ENCODE results near the gene LRPAP1.

The LRPAP1 gene

GRCh38 chr4:3475713-3476260, 56.4 kb downstream of the LRPAP1 start:
- DNase-seq (ENCODE audit: extremely low read depth in 1 of 2, low read depth in 1 of 2), result no peak

DNA sequence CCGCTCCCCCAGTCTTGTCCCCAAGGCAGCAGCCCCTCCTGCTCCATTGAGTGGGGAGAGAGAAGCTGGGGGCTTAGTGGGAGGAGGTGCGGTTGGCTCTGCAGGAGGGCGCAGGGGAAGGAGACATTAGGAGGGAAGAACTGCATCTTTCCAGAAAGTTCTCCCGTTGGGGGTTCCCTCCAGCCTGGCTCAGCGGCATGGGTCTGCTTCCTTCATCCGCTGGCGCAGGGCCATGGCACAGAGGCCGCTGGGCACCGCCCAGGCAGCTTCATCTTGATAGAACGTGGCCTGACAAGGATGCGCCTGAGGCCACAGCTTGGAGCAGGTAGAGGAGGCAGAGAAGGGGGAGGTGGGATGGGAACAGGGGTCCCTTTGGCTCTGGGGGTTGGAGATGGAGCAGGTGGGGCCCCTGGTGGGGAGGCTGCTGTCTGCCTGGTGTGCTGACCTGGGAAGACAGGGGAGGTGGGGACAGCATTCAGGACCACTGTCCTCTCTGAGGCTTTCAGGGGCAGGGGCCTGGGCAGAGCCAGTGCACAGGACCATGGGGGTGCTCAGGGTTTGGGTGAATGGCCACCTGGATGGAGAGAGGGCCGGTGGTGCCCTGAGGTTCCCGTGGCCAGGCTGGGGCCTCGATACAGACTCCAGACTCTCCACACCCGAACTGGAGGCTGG, 57.0 kb downstream of the LRPAP1 start:
- DNase-seq (ENCODE audit: extremely low read depth in 1 of 2, low read depth in 1 of 2), result no peak

- DNase-seq (ENCODE audit: extremely low read depth in 1 of 2, low read depth in 1 of 2), result no peak
These were observed 58.0 kb downstream of the LRPAP1 start for GRCh38 chr4:3473996-3474765.

- DNase-seq (ENCODE audit: extremely low read depth in 1 of 2, low read depth in 1 of 2), result no peak
These were observed 58.9 kb downstream of the LRPAP1 start for GRCh38 chr4:3473181-3473950.

GRCh38 chr4:3472411-3473141, 59.6 kb downstream of the LRPAP1 start:
- DNase-seq (ENCODE audit: extremely low read depth in 1 of 2, low read depth in 1 of 2), result no peak

- DNase-seq (ENCODE audit: extremely low read depth in 1 of 2, low read depth in 1 of 2), result no peak
These were observed 60.3 kb downstream of the LRPAP1 start for GRCh38 chr4:3471886-3472285.

- DNase-seq (ENCODE audit: extremely low read depth in 1 of 2, low read depth in 1 of 2), result no peak
These were observed 61.0 kb downstream of the LRPAP1 start for GRCh38 chr4:3471098-3471760.

GRCh38 chr4:3470244-3471097, 61.8 kb downstream of the LRPAP1 start:
- DNase-seq (ENCODE audit: extremely low read depth in 1 of 2, low read depth in 1 of 2), result no peak

- DNase-seq (ENCODE audit: extremely low read depth in 1 of 2, low read depth in 1 of 2), result no peak
These were observed 62.6 kb downstream of the LRPAP1 start for GRCh38 chr4:3469386-3470243.

GRCh38 chr4:3468804-3469203, 63.4 kb downstream of the LRPAP1 start:
- no peak for DNase-seq (ENCODE audit: extremely low read depth in 1 of 2, low read depth in 1 of 2)

- DNase-seq (ENCODE audit: extremely low read depth in 1 of 2, low read depth in 1 of 2), result no peak
These were observed 64.1 kb downstream of the LRPAP1 start for GRCh38 chr4:3468154-3468553.

GRCh38 chr4:3467601-3468031, 64.6 kb downstream of the LRPAP1 start:
- DNase-seq (ENCODE audit: extremely low read depth in 1 of 2, low read depth in 1 of 2), result no peak

- DNase-seq (ENCODE audit: extremely low read depth in 1 of 2, low read depth in 1 of 2), result no peak
These were observed 65.3 kb downstream of the LRPAP1 start for GRCh38 chr4:3466691-3467600.

DNA sequence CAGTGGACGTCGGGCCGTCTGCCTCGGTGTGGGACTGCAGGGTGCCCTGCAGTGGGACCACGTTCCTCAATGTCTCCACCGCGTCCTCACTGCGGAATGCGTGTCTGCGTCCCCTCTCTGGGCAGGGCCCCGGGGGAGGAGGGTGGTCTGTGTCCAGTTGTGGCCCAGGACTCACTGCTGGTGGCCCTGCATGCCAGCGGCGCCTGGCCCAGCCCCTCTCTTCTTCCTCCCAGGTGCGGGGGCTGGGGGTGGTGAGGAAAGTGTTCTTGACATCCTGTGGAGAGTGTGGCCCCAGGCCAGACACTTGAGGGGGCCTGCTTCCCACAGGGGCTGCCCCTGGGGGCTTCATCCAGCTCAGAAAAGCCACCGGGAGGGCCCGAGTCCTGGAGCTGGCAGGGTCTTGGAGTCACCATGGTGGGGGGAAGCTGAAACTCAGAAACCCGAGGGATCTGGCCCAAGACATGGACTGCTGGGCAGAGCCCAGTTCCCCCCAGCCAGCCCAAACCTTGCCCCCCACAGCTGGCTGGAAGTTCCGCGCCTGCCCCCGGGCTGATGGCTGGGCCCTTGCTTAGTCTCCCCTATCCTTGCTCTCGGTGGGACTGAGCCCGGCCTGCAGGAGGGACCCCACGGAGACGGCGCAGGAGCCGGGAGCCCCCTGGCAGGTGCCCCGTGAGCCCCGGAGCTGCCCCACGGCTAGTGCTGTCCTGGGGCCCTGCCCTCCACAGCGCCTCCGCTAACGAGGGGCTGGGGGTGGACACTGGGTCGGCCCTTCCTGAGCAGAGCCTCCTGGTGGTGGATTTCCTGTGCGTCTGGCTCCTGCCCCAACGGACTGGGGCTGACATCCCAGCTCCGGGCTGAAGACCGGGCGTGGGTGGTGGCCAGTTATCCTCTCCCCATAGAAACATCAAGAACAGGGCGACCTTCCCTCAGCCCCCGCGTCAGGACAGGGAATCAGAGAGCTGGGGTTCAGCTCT, 66.2 kb downstream of the LRPAP1 start:
- no peak for DNase-seq (ENCODE audit: extremely low read depth in 1 of 2, low read depth in 1 of 2)

- DNase-seq (ENCODE audit: extremely low read depth in 1 of 2, low read depth in 1 of 2), result no peak
These were observed 67.1 kb downstream of the LRPAP1 start for GRCh38 chr4:3464911-3465697.

All from stimulated activated CD8-positive, alpha-beta memory T cell treated with anti-CD3 and anti-CD28 coated beads, Interleukin-7, amount 100 ng/mL, for 48 hours (primary cell).